ENCODE measurements around the gene MGAT3.

MGAT3 gene

GRCh38 chr22:39430576-39431150 is 26.1 kb upstream of the MGAT3 start:
- no peak for TF ChIP-seq CTCF (IDR thresholded peaks at IDR 0.05)

GRCh38 chr22:39431216-39431801 is 25.5 kb upstream of the MGAT3 start:
- TF ChIP-seq CTCF (IDR thresholded peaks at IDR 0.05): no peak

DNA sequence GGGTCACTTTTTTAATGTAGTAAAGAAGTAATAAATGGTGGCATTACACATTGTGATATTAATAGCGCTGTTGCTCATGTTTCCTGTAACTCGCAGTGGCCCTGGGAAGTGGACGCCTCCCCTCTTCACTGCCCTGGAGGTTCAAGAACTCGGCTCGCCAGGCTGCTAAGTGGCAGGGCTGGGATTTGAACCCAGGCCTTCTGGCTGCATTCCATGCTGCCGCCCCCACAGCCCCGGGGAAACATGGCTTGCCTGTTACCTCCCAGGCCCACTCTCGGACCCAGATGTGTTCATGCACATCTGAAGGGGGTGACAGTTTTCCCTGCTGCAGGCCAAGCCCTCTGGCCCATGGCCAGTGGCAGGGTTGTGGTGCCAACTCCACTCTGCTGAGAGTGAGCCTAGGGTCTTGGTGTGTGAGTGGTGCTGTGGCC is 25.0 kb upstream of the MGAT3 start:
- no peak for TF ChIP-seq CTCF (IDR thresholded peaks at IDR 0.05)

- no peak for TF ChIP-seq CTCF (IDR thresholded peaks at IDR 0.05)
Measured at GRCh38 chr22:39432361-39432811, 24.4 kb upstream of the MGAT3 start.

DNA sequence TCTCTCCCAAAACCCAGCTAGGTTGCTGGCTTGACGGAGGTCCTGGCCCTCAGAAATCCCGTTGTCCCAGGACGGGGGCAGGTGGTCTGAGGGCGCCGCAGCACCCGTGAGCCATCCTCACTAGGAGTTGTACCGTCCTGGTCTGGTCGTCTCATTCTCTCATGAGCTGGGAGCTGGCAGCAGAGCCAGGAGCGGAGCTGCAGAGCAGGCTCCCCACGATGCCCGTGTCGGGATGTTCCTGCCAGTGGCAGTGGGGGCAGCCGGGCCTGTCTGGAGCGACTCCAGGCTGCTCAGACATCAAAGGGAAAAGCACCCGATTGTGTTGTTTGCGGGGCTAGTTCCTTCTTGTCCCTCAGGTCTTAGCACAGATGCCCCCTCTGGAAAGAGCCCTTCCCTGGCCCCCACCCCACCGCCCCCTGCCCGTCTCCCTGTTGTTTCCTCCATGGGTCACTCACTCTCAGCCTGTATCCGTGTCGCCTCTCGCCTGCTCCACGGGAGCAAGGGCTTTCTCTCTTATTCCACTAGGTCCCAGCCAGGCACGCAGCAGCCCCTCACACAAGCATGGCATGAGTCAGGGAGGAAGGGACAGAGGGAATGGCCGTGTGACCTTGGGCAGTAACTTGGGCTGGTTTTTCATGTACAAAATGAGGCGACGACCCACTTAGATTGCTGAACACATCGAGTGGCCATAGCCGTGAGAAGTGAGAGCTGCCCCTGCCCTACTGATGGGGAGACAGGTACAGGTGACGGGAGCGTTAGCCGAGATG is 23.2 kb upstream of the MGAT3 start:
- no peak for TF ChIP-seq CTCF (IDR thresholded peaks at IDR 0.05)

- TF ChIP-seq CTCF (IDR thresholded peaks at IDR 0.05): no peak
Measured at GRCh38 chr22:39434243-39434653, 22.6 kb upstream of the MGAT3 start.

- no peak for TF ChIP-seq CTCF (IDR thresholded peaks at IDR 0.05)
Measured at GRCh38 chr22:39434721-39435120, 22.1 kb upstream of the MGAT3 start.
